Lower lobe of right lung (tissue), 2 donors: ENCODE results near the gene BICD1. TPM values are rescaled to one million over a fixed set of nuclear protein-coding genes. Genes with fewer than 3 reads are reported as not detected.

Experiments used
- ATAC-seq, 2 donors: fragments of 200-7000 bp; cut with Tn5 transposase; one replicate each; pipeline ENCODE4 v1.9.1; 2020 to 2022; ENCODE audit warnings: mild to moderate bottlenecking in 2 of 2, moderate library complexity in 2 of 2
- DNase-seq: peaks from one replicate; pipeline ENCODE4 v3.0.0-alpha.2; 2020
- H3K27ac ChIP-seq: fragments of 200-600 bp; one replicate; pipeline ENCODE4 v1.8.0; 2022
- H3K27me3 ChIP-seq: fragments of 200-600 bp; one replicate; pipeline ENCODE4 v1.8.0; 2022; ENCODE audit warnings: low read depth
- H3K36me3 ChIP-seq: fragments of 200-600 bp; one replicate; pipeline ENCODE4 v1.8.0; 2022; ENCODE audit warnings: mild to moderate bottlenecking
- H3K4me1 ChIP-seq: fragments of 200-600 bp; one replicate; pipeline ENCODE4 v1.8.0; 2022
- H3K4me3 ChIP-seq: fragments of 200-600 bp; one replicate; pipeline ENCODE4 v1.8.0; 2022; ENCODE audit warnings: mild to moderate bottlenecking
- H3K9me3 ChIP-seq: fragments of 200-600 bp; one replicate; pipeline ENCODE4 v1.8.0; 2022
- intact Hi-C: fragments of 100-400 bp; cut with DNase I; formaldehyde crosslinking; loops from one replicate; pipeline ENCODE4 v1.11.0; 2022
- total RNA-seq: library from RNA; stranded (reverse); fragmentation: NEBNext Ultra II Directional; extraction: Animal tissue kit (Norgen Biotek cat#: 25700); gene quantifications from one replicate; pipeline ENCODE4 v1.2.1, GENCODE V29; 2021
- TF ChIP-seq, protein P1 (sequence below): fragments of 200-600 bp; IDR thresholded peaks from one replicate; pipeline ENCODE4 v1.8.0; 2022; ENCODE audit warnings: antibody characterized with exemption, mild to moderate bottlenecking
- donor health status: DM: no; HTN: yes; CAD: no; lungs with severe emphysema.

BICD1 gene
- total RNA-seq, 1 donor from 2014 or later: 11.0 TPM

DNA sequence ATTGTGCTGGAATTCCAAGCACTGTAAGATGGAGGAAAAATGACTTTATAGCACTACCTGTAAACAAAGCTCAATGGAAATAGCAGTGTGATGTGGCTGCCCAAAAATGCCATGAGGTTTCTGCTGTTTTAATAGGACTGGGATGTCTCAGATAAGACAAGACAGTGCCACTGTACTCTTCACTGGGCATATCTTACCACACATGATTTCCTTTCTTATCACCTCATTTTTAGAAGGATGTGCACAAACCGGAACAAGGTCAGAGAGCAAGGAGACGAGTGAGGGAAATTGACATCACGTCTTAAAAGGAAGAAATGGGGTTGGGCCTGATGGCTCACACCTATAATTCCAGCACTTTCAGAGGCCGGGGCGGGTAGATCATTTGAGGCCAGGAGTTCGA is 254.3 kb downstream of the BICD1 start:
- TF ChIP-seq, protein P1, sequence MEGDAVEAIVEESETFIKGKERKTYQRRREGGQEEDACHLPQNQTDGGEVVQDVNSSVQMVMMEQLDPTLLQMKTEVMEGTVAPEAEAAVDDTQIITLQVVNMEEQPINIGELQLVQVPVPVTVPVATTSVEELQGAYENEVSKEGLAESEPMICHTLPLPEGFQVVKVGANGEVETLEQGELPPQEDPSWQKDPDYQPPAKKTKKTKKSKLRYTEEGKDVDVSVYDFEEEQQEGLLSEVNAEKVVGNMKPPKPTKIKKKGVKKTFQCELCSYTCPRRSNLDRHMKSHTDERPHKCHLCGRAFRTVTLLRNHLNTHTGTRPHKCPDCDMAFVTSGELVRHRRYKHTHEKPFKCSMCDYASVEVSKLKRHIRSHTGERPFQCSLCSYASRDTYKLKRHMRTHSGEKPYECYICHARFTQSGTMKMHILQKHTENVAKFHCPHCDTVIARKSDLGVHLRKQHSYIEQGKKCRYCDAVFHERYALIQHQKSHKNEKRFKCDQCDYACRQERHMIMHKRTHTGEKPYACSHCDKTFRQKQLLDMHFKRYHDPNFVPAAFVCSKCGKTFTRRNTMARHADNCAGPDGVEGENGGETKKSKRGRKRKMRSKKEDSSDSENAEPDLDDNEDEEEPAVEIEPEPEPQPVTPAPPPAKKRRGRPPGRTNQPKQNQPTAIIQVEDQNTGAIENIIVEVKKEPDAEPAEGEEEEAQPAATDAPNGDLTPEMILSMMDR: no peak
- Histone ChIP-seq H3K4me1 (no peaks in the 10 kb centered on the region), H3K27ac (no peak overlapping the region), H3K27me3 (no peaks in the 10 kb centered on the region), H3K36me3 (no peaks in the 10 kb centered on the region), H3K4me3 (no peak overlapping the region), H3K9me3 (no peaks in the 10 kb centered on the region)
- no peak for DNase-seq
- no peak for ATAC-seq
- intact Hi-C loops: no loop called here

DNA sequence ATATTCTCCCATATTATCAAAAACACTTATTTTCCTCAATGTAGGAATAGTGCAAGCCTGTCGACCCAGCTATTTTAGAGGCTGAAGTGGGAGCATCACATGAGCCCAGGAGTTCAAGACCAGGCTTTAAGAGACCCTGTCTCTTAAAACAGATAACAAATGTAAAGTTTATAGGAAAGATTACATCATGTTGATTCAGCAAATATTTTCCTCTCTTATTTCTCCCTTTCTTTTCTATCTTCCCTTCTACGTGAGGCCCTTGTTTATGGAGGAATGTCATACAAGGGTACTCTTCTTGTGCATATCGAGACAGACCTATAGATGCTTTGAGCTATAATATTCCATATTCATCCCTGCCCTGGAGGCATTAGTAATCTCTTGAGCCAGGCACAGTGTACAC is 256.2 kb downstream of the BICD1 start:
- no peak for DNase-seq
- no peak for ATAC-seq
- Histone ChIP-seq H3K9me3 (no peaks in the 10 kb centered on the region), H3K27me3 (no peaks in the 10 kb centered on the region), H3K4me1 (no peaks in the 10 kb centered on the region), H3K4me3 (no peak overlapping the region), H3K27ac (no peak overlapping the region), H3K36me3 (no peaks in the 10 kb centered on the region)
- intact Hi-C loops: no loop called here
- TF ChIP-seq, protein P1: no peak

DNA sequence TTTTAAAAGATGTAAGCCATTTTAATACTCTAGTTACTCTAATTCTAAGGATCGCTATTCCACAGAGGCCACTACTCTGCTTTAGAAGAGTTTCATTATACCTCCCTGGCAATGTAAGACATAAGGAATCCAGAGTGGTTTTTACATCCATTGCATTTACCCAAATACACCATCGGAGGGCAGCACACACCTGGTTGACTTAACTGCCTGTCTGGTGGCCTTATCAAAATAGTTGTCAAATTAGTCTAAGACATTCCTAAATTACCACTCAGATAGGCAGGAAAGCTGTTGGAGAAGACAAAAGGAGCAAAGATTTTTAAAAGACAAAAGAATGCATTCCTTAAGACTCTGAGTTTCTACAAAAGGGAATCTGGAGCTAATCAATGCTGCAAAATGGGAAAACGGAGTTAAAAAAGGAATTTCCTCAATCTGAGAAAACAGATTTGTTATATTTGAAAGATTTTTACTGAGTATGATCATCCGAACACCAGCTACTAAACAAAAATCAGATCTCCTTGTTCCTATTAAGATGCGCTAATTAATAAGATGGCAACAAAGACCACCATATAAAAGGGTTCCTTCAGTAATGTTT is 258.9 kb downstream of the BICD1 start:
- TF ChIP-seq, protein P1: peak; percentile 76
- intact Hi-C loops: no loop called here
- DNase-seq: no peak

DNA sequence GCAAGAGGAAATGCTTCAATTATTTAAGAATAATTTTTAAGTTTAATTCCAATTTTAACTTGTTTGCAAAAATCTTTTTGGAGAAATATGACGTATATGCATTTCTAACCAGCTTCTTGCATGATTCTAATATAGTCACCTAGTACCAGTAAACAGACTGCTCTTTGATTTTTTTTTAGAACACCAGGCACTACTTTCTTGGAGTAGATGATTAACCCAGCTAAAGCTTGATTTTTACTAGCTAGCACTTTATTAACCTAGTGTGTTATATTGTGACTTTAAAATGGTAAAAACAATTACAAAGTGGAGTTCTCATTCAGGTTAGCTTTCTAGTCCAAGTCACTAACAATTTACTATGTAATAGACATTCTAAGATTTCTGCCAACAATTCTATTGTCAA is 260.1 kb downstream of the BICD1 start:
- H3K4me3 ChIP-seq: no peak overlapping the region
- H3K4me1 ChIP-seq: no peaks in the 10 kb centered on the region
- H3K27me3 ChIP-seq: no peaks in the 10 kb centered on the region
- H3K9me3 ChIP-seq: no peaks in the 10 kb centered on the region
- TF ChIP-seq, protein P1: no peak
- DNase-seq (no peak), ATAC-seq (no peak)
- H3K27ac ChIP-seq: no peak overlapping the region
- intact Hi-C loops: no loop called here
- H3K36me3 ChIP-seq: no peaks in the 10 kb centered on the region

More for the DNA sequence above, 258.9 kb downstream of the BICD1 start:
- Histone ChIP-seq H3K9me3 (no peaks in the 10 kb centered on the region), H3K27ac (no peak overlapping the region), H3K27me3 (no peaks in the 10 kb centered on the region), H3K4me3 (no peak overlapping the region), H3K4me1 (no peaks in the 10 kb centered on the region), H3K36me3 (no peaks in the 10 kb centered on the region)
- ATAC-seq: peak; percentile 83 to 88

DNA sequence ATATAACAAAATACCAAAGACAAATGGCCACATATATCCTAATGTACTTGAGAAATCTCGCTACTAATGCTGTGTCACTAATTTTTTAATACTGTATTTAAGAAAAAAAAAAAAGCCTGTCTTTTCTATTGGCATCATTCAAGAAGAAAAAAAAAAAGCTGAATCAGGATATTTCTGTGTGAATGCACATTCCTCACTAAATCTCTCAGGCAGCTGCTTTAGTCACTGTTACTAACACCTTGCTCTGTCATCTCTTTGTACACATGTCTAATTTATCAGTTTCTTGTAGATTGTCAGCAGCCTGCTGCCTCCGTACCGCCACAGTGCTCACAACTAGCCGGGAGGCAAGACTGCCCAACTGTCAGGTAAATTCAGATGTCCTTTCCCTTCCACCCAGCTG is 260.7 kb downstream of the BICD1 start:
- Histone ChIP-seq H3K27me3 (no peaks in the 10 kb centered on the region), H3K27ac (no peak overlapping the region), H3K36me3 (no peaks in the 10 kb centered on the region), H3K4me3 (no peak overlapping the region), H3K9me3 (no peaks in the 10 kb centered on the region), H3K4me1 (no peaks in the 10 kb centered on the region)
- DNase-seq (no peak), ATAC-seq (no peak)
- TF ChIP-seq, protein P1: no peak
- intact Hi-C loops: no loop called here
